Mesothelial cell of epicardium (in vitro differentiated cells): Measurements from ENCODE around the gene GRIA3. TPM values are rescaled to one million over a fixed set of nuclear protein-coding genes. Genes with fewer than 3 reads are reported as not detected.
"Not testable (repeated sequence)": the region's sequence is repeated elsewhere in the genome, so short reads cannot be mapped to it uniquely, and the experiment has no call there.

Experiments used
- DNase-seq, 2 experiments: peaks; one replicate each; pipeline ENCODE4 v3.0.0; 2021; ENCODE audit warnings: low spot score in 2 of 2; ENCODE audit not compliant: unreplicated experiment in 2 of 2
- H3K27ac Mint-ChIP-seq: 2 replicates; pipeline ENCODE4 v1.8.0; 2021; ENCODE audit warnings: mixed read lengths
- H3K27me3 Mint-ChIP-seq: 2 replicates; pipeline ENCODE4 v1.8.0; 2021; ENCODE audit warnings: low read depth, mixed read lengths
- H3K36me3 Mint-ChIP-seq: 2 replicates; pipeline ENCODE4 v1.8.0; 2021; ENCODE audit warnings: mixed read lengths
- H3K4me1 Mint-ChIP-seq: 2 replicates; pipeline ENCODE4 v1.8.0; 2021; ENCODE audit warnings: mixed read lengths
- H3K4me3 Mint-ChIP-seq: 2 replicates; pipeline ENCODE4 v1.8.0; 2021; ENCODE audit warnings: mild to moderate bottlenecking, moderate library complexity, mixed read lengths
- H3K9me3 Mint-ChIP-seq: 2 replicates; pipeline ENCODE4 v1.8.0; 2021; ENCODE audit warnings: mixed read lengths
- CTCF ChIP-seq: fragments of 200-600 bp; sonication (generic); IDR thresholded peaks from one replicate; pipeline ENCODE4 v1.5.0; 2021; ENCODE audit warnings: antibody characterized with exemption; ENCODE audit not compliant: unreplicated experiment
- total RNA-seq: library from RNA; stranded (reverse); gene quantifications from 3 replicates; pipeline ENCODE4 v1.2.1, GENCODE V29; 2021

GRIA3 gene
- total RNA-seq, 1 donor from 2014 or later: 1.9 TPM

DNA sequence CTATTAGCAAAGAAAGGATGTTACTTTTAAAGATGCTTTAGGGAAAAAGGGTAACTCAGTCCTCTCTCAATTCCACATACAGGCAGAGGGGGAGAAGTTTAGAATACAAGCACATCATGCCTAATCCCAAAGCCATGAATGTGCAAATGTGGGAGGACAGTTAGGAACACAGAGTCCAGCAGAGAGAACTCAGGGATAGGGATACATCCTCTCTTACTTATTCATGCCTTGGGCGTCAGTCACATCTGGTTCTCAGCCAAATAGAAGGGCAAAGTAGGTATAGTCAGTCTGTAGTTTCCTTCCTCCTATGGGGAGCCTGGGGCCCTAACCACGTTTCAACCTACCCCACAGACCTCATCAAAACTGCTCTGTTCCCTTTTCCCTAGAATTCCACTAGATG lies 87.8 kb downstream of the GRIA3 start:
- no peaks in the 10 kb centered on the region for H3K4me1 Mint-ChIP-seq
- no peak overlapping the region for H3K4me3 Mint-ChIP-seq
- TF ChIP-seq CTCF: no peak
- no peak for DNase-seq
- H3K9me3 Mint-ChIP-seq: peaks cover 13% of the 10 kb centered on the region
- no peaks in the 10 kb centered on the region for H3K27me3 Mint-ChIP-seq
- H3K27ac Mint-ChIP-seq: no peak overlapping the region
- H3K36me3 Mint-ChIP-seq: no peaks in the 10 kb centered on the region

GRCh38 chrX:123272630-123273029 lies 88.6 kb downstream of the GRIA3 start:
- peaks cover 8% of the 10 kb centered on the region for H3K9me3 Mint-ChIP-seq
- no peak overlapping the region for H3K4me3 Mint-ChIP-seq
- no peaks in the 10 kb centered on the region for H3K4me1 Mint-ChIP-seq
- no peak for DNase-seq
- H3K27me3 Mint-ChIP-seq: no peaks in the 10 kb centered on the region
- no peak for TF ChIP-seq CTCF
- H3K36me3 Mint-ChIP-seq: no peaks in the 10 kb centered on the region
- H3K27ac Mint-ChIP-seq: no peak overlapping the region

- Mint-ChIP-seq H3K36me3 (no peaks in the 10 kb centered on the region), H3K4me3 (no peak overlapping the region), H3K9me3 (peaks cover 14% of the 10 kb centered on the region), H3K27me3 (no peaks in the 10 kb centered on the region), H3K4me1 (no peaks in the 10 kb centered on the region), H3K27ac (no peak overlapping the region)
- no peak for DNase-seq
- TF ChIP-seq CTCF: no peak
Observed at GRCh38 chrX:123274796-123275195, 90.7 kb downstream of the GRIA3 start.

- DNase-seq: no peak
- Mint-ChIP-seq H3K27ac (no peak overlapping the region), H3K9me3 (peaks cover 19% of the 10 kb centered on the region), H3K4me1 (no peaks in the 10 kb centered on the region), H3K36me3 (no peaks in the 10 kb centered on the region), H3K4me3 (no peak overlapping the region), H3K27me3 (no peaks in the 10 kb centered on the region)
- no peak for TF ChIP-seq CTCF
Observed at GRCh38 chrX:123277347-123277746, 93.3 kb downstream of the GRIA3 start.

- Mint-ChIP-seq H3K36me3 (no peaks in the 10 kb centered on the region), H3K4me3 (no peak overlapping the region), H3K4me1 (no peaks in the 10 kb centered on the region), H3K27me3 (no peaks in the 10 kb centered on the region), H3K9me3 (peaks cover 19% of the 10 kb centered on the region), H3K27ac (no peak overlapping the region)
- no peak for TF ChIP-seq CTCF
- DNase-seq: no peak
Observed at GRCh38 chrX:123277821-123278220, 93.7 kb downstream of the GRIA3 start.

GRCh38 chrX:123282241-123282640 lies 98.2 kb downstream of the GRIA3 start:
- DNase-seq: no peak
- Mint-ChIP-seq H3K4me3 (no peak overlapping the region), H3K27me3 (peaks cover 3% of the 10 kb centered on the region), H3K4me1 (no peaks in the 10 kb centered on the region), H3K27ac (no peak overlapping the region), H3K36me3 (no peaks in the 10 kb centered on the region), H3K9me3 (peaks cover 30% of the 10 kb centered on the region)
- no peak for TF ChIP-seq CTCF

DNA sequence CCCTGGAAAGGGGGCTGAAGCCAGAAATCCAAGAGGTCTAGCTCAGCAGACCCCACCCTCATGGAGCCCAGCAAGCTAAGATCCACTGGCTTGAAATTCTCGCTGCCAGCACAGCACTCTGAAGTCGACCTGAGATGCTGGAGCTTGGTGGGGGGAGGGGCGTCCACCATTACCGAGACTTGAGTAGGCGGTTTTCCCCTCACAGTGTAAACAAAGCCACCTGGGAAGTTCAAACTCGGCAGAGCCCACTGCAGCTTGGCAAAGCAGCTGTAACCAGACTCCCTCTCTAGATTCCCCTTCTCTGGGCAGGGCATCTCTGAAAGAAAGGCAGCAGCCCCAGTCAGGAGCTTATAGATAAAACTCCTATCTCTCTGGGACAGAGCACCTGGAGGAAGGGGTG lies 99.3 kb downstream of the GRIA3 start:
- not testable (repeated sequence) for H3K27me3 Mint-ChIP-seq, H3K27ac Mint-ChIP-seq, H3K4me1 Mint-ChIP-seq, DNase-seq, H3K4me3 Mint-ChIP-seq, H3K36me3 Mint-ChIP-seq
- H3K9me3 Mint-ChIP-seq: peaks cover 33% of the 10 kb centered on the region
